KMS-11 (cell line): ENCODE measurements around the gene OSBPL9.

Experiments
- H2AFZ ChIP-seq: fragments of 200-600 bp; sonication (generic); 2 replicates; pipeline ENCODE4 v1.6.1; 2016; ENCODE audit warnings: antibody characterized with exemption, mixed run types, low read depth
- H3K27ac ChIP-seq: fragments of 200-600 bp; sonication (generic); 2 replicates; pipeline ENCODE4 v1.6.1; 2016; ENCODE audit warnings: mild to moderate bottlenecking, mixed run types
- H3K27me3 ChIP-seq: fragments of 200-600 bp; sonication (generic); 2 replicates; pipeline ENCODE4 v1.6.1; 2017; ENCODE audit warnings: mild to moderate bottlenecking, low read depth, mixed run types, moderate library complexity; ENCODE audit not compliant: insufficient read depth
- H3K36me3 ChIP-seq: fragments of 200-600 bp; sonication (generic); 2 replicates; pipeline ENCODE4 v1.6.1; 2017; ENCODE audit warnings: mild to moderate bottlenecking, mixed run types; ENCODE audit not compliant: insufficient read depth
- H3K4me1 ChIP-seq: fragments of 200-600 bp; sonication (generic); 2 replicates; pipeline ENCODE4 v1.6.1; 2016; ENCODE audit warnings: mild to moderate bottlenecking, low read depth, mixed run types; ENCODE audit not compliant: poor library complexity, severe bottlenecking
- H3K4me2 ChIP-seq: fragments of 200-600 bp; sonication (generic); 2 replicates; pipeline ENCODE4 v1.7.0; 2016; ENCODE audit warnings: mild to moderate bottlenecking, mixed run types
- H3K4me3 ChIP-seq: fragments of 200-600 bp; sonication (generic); IDR thresholded peaks from 2 replicates; pipeline ENCODE4 v1.6.1; 2017; ENCODE audit warnings: low read depth, low read length, mixed read lengths; ENCODE audit not compliant: insufficient read depth
- H3K79me2 ChIP-seq: fragments of 200-600 bp; sonication (generic); 2 replicates; pipeline ENCODE4 v1.6.1; 2016; ENCODE audit warnings: low read depth, mixed run types; ENCODE audit not compliant: insufficient read depth
- H3K9ac ChIP-seq: fragments of 200-600 bp; sonication (generic); 2 replicates; pipeline ENCODE4 v1.6.1; 2016; ENCODE audit warnings: mild to moderate bottlenecking, mixed run types
- H4K20me1 ChIP-seq: fragments of 200-600 bp; sonication (generic); 2 replicates; pipeline ENCODE4 v1.6.1; 2016; ENCODE audit warnings: mild to moderate bottlenecking, mixed run types; ENCODE audit not compliant: insufficient read depth
- TF ChIP-seq, protein P1 (sequence below): fragments of 200-600 bp; sonication (generic); conservative IDR thresholded peaks from 2 replicates; pipeline ENCODE4 v1.6.1; 2017; ENCODE audit warnings: low read depth, mild to moderate bottlenecking, antibody characterized with exemption, low read length, moderate library complexity, mixed read lengths

The OSBPL9 gene, protein sequence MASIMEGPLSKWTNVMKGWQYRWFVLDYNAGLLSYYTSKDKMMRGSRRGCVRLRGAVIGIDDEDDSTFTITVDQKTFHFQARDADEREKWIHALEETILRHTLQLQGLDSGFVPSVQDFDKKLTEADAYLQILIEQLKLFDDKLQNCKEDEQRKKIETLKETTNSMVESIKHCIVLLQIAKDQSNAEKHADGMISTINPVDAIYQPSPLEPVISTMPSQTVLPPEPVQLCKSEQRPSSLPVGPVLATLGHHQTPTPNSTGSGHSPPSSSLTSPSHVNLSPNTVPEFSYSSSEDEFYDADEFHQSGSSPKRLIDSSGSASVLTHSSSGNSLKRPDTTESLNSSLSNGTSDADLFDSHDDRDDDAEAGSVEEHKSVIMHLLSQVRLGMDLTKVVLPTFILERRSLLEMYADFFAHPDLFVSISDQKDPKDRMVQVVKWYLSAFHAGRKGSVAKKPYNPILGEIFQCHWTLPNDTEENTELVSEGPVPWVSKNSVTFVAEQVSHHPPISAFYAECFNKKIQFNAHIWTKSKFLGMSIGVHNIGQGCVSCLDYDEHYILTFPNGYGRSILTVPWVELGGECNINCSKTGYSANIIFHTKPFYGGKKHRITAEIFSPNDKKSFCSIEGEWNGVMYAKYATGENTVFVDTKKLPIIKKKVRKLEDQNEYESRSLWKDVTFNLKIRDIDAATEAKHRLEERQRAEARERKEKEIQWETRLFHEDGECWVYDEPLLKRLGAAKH

GRCh38 chr1:51616903-51617708, at the start of gene OSBPL9:
Gene OSBPL9, plus strand, starts transcription at chr1:51617092. Its CDS starts 19 bp downstream, at chr1:51617111.
- no peaks in the 10 kb centered on the region for H3K79me2 ChIP-seq
- H3K27ac ChIP-seq: no peak within 1 kb of the TSS
- H2AFZ ChIP-seq: peak within 1 kb of the TSS; percentile 38; the same call in 1 of the 2 replicates

DNA sequence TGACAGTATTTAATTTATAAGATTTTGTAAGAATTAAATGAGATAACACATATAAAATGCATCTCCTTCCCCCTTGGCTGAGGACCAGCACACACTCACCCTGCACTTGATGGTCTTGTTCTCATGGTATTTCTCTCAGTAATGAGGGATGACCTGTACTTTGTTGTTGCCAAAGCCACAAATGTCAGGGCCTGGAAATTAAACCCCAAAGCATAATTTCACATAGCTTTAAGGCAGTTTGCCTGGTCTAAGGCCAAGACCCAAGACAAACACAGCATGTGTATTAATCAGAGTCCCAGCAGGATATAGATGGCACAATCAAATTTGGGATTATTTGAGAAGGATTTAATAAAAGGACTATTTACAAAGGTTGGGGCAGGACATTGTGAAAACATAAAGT, 49.2 kb upstream of the OSBPL9 start:
- Histone ChIP-seq H3K4me1 (no peaks in the 10 kb centered on the region), H3K4me2 (no peak overlapping the region), H3K27me3 (no peaks in the 10 kb centered on the region), H3K79me2 (no peaks in the 10 kb centered on the region), H3K36me3 (no peaks in the 10 kb centered on the region), H3K27ac (no peak overlapping the region), H3K4me3 (no peak overlapping the region), H3K9ac (no peak overlapping the region), H2AFZ (no peak overlapping the region), H4K20me1 (no peaks in the 10 kb centered on the region)
- TF ChIP-seq, protein P1, sequence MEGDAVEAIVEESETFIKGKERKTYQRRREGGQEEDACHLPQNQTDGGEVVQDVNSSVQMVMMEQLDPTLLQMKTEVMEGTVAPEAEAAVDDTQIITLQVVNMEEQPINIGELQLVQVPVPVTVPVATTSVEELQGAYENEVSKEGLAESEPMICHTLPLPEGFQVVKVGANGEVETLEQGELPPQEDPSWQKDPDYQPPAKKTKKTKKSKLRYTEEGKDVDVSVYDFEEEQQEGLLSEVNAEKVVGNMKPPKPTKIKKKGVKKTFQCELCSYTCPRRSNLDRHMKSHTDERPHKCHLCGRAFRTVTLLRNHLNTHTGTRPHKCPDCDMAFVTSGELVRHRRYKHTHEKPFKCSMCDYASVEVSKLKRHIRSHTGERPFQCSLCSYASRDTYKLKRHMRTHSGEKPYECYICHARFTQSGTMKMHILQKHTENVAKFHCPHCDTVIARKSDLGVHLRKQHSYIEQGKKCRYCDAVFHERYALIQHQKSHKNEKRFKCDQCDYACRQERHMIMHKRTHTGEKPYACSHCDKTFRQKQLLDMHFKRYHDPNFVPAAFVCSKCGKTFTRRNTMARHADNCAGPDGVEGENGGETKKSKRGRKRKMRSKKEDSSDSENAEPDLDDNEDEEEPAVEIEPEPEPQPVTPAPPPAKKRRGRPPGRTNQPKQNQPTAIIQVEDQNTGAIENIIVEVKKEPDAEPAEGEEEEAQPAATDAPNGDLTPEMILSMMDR: no peak

More at GRCh38 chr1:51616903-51617708, at the start of gene OSBPL9:
- H3K36me3 ChIP-seq: no peaks in the 10 kb centered on the region
- no peaks in the 10 kb centered on the region for H3K4me1 ChIP-seq
- H4K20me1 ChIP-seq: no peaks in the 10 kb centered on the region
- TF ChIP-seq, protein P1: no peak
- peak within 1 kb of the TSS; percentile 58; the same call in 1 of the 2 replicates for H3K9ac ChIP-seq
- H3K4me2 ChIP-seq: no peak within 1 kb of the TSS; the same call in 1 of the 2 replicates
- H3K4me3 ChIP-seq: no peak within 1 kb of the TSS
- H3K27me3 ChIP-seq: no peaks in the 10 kb centered on the region

GRCh38 chr1:51568231-51568935, 48.5 kb upstream of the OSBPL9 start:
- no peak overlapping the region for H3K4me2 ChIP-seq

More at GRCh38 chr1:51568231-51568935, 48.5 kb upstream of the OSBPL9 start:
- Histone ChIP-seq H3K9ac (no peak overlapping the region), H3K4me1 (no peaks in the 10 kb centered on the region), H3K4me3 (no peak overlapping the region), H2AFZ (no peak overlapping the region), H3K79me2 (no peaks in the 10 kb centered on the region), H3K27ac (no peak overlapping the region), H4K20me1 (no peaks in the 10 kb centered on the region), H3K27me3 (no peaks in the 10 kb centered on the region), H3K36me3 (no peaks in the 10 kb centered on the region)
- TF ChIP-seq, protein P1: no peak
